T-helper 1 cell treated with Interleukin-12 subunit alpha and Interleukin-12 subunit beta and Interleukin-4 antibody, amounts not matched to agents 30 ng/mL and 1 ng/mL, for 36 hours (primary cell): ENCODE results near the gene RTP3. TPM values are rescaled to one million over a fixed set of nuclear protein-coding genes. Genes with fewer than 3 reads are reported as not detected.
"Not testable (repeated sequence)": the region's sequence is repeated elsewhere in the genome, so short reads cannot be mapped to it uniquely, and the experiment has no call there.

Experiments used
- intact Hi-C: fragments of 100-400 bp; cut with micrococcal nuclease; formaldehyde crosslinking; loops from one replicate; pipeline ENCODE4 v1.15.1; 2024
- total RNA-seq: library from RNA; stranded (reverse); gene quantifications from 2 replicates; pipeline ENCODE4 v1.2.3, GENCODE V29; 2022

RTP3 gene
- total RNA-seq, 1 donor from 2014 or later, result not detected

DNA sequence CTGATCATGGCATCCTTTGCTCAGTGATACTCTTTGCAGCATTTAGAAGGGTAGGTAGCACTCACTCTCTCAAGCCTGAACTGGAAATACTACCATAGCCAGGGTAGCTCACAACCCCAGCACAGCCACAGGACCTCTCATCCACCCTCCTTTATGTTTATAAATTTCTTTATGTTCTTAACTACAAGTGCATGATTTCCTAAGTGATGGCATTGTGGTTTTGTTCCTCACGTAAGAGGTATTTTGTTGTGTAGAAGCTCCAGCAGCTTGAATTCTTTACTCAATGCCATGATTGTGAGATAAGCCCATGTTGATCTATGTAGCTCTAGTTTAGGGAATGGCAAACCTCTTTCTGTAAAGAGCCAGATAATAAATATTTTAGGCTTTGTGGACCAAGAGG, 7.9 kb upstream of the RTP3 start:
- intact Hi-C loops, result loop anchor here (2.0 kb wide), 1 partner anchor 77 kb away; the partner anchor contains the start of gene LRRC2

- intact Hi-C loops, result no loop called here
These were observed 7.3 kb upstream of the RTP3 start for GRCh38 chr3:46490338-46491084.

GRCh38 chr3:46491089-46492070, 6.4 kb upstream of the RTP3 start:
- intact Hi-C loops, result no loop called here

GRCh38 chr3:46492890-46493547, 4.8 kb upstream of the RTP3 start:
- intact Hi-C loops, result no loop called here

DNA sequence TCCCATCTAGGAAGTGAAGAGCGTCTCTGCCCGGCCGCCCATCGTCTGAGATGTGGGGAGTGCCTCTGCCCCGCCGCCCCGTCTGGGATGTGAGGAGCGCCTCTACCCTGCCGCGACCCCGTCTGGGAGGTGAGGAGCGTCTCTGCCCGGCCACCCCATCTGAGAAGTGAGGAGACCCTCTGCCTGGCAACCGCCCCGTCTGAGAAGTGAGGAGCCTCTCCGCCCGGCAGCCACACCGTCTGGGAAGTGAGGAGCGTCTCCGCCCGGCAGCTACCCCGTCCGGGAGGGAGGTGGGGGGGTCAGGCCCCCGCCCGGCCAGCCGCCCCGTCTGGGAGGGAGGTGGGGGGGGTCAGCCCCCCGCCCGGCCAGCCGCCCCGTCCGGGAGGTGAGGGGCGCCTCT, 3.3 kb upstream of the RTP3 start:
- intact Hi-C loops, result not testable (repeated sequence)

GRCh38 chr3:46495901-46496456, 1.8 kb upstream of the RTP3 start:
- intact Hi-C loops, result loop anchor here (1.0 kb wide), 1 partner anchor 62 kb away; no protein-coding TSS in a partner anchor

GRCh38 chr3:46496746-46497555, 825 bp upstream of the RTP3 start:
- intact Hi-C loops, result loop anchor here (1.0 kb wide), 1 partner anchor 61 kb away; no protein-coding TSS in a partner anchor

GRCh38 chr3:46498916-46499519, 1.2 kb downstream of the RTP3 start:
- intact Hi-C loops, result no loop called here

DNA sequence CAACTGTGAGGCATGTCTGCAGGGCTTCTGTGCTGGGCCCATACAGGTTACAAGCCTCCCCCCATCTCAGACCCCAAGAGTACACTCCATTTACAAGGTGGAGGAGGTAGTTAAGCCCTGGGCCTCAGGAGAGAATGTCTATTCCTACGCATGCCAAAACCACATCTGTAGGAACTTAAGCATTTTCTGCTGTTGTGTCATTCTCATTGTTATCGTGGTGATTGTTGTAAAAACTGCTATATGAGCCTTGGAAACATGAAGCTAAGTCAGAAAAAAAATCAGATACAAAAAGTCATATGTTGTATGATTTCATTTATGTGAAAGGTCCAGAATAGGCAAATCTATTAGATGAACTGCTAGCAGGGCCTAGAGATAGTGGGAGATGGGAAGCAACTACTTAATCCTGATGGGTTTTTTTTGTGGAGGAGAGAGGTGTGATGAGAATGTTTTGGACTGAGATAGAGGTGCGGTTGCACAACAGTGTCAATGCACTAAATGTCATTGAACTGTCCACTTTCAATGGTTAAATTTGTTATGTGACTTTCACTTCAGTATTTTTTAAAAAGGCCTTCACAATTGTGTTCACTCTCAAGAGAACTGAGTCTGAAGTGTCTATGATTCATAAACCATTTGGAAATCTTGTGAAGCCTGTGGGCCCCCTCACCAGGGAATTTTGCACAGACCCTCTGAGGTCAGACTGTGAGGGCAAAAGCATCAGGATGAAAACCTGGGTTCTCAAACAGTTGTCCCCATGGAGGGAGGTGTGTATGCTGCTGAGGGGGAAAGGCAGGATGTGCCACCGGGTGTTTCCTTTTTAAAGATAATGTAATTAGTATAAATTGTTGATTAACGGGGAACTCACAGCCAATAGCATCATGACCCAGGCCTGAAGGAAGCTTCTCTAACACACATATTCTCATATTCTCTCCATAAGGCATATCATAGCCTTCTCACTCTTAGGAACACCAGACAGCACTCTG, 3.2 kb downstream of the RTP3 start:
- intact Hi-C loops, result no loop called here

GRCh38 chr3:46501702-46502101, 3.9 kb downstream of the RTP3 start:
- intact Hi-C loops, result no loop called here

DNA sequence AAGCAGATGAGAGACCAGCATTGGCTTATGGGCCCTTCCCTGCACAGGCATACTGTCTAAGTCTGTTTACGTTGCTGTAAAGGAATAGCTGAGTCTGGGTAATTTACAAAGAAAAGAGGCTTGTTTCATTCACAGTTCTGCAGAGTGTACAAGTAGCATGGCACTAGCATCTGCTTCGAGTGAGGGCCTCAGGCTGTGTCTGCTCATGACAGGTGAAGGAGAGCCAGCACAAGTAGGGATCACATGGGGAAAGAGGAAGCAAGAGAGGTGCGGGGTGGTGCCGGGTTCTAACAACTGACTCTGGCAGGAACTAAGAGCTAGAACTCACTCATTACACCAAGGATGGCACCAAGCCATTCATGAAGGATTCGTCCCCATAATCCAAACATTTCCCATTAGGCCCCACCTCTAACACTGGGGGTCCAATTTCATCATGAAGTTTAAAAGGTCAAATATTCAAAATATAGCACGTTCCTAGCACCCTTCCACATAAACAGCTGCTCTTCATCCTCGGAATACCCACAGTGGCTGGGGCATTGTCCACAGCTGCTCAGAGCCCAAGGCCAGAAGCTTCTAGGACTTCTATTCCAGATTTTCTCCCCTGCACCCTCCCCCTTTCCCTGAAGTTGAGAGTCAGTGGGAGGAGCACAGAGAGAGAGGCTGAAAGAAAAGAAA, 5.6 kb downstream of the RTP3 start:
- intact Hi-C loops, result no loop called here

GRCh38 chr3:46504789-46505188, 7.0 kb downstream of the RTP3 start:
- intact Hi-C loops, result no loop called here

DNA sequence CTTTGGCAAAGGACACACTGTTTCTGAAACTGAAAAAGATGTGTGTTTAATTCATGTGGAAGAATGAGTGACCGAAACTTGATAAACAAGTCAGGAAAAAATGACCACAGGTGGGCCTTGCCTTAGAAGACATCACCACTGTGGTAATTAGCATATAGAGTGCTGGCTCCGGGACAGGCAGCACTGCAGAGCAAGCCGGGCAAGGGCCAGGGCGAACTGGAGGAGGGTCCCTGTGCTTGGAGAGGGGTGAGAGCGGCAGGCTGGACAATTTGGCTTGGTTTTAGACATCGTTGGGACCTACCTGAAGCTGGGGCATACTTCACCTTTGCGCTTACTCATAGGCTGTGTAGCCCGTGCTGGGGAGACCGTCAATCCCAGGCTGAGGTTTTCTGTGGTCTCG, 8.2 kb downstream of the RTP3 start:
- intact Hi-C loops, result no loop called here

GRCh38 chr3:46506526-46506925, 8.8 kb downstream of the RTP3 start:
- intact Hi-C loops, result no loop called here

GRCh38 chr3:46508850-46509591, 11.2 kb downstream of the RTP3 start:
- intact Hi-C loops, result no loop called here

DNA sequence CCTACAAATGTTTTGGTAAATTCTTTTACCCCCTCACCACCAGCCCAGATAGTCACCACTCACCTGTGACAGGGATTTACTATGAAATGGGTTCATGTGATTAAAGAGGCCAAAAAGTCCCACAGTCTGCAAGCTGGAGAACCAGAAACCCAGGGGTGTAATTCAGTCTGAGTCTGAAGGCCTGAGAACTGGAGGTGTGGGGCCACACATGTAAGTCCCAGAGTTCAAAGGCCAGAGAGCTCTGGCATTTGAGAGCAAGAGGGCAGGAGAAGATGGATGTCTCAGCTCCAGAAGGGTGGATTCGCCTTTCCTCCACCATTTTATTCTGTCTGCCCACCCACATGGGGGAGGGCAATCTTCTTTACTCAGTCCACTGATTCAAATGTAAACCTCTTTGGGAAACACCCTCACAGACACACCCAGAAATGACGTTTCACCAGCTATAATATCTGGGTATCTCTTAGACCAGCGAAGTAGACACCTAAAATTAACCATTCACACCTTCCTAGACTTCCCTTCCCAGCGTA, 11.9 kb downstream of the RTP3 start:
- intact Hi-C loops, result no loop called here

GRCh38 chr3:46512191-46512749, 14.5 kb downstream of the RTP3 start:
- intact Hi-C loops, result no loop called here
